SK-N-MC (cell line): ENCODE measurements around the gene GRPR.

Experiments used
- EZH2 ChIP-seq: fragments of 200-600 bp; sonication (generic); IDR thresholded peaks from one replicate; pipeline ENCODE4 v1.6.1; 2017; ENCODE audit warnings: antibody characterized with exemption
- POLR2AphosphoS5 ChIP-seq: IDR thresholded peaks from 2 replicates; pipeline ENCODE4 v1.6.1; 2012; ENCODE audit warnings: mild to moderate bottlenecking, low read depth, low read length, borderline replicate concordance

- no peak for TF ChIP-seq EZH2
- no peak for TF ChIP-seq POLR2AphosphoS5
These were observed 33.4 kb downstream of the GRPR start for GRCh38 chrX:16156692-16157331.
